Amniotic stem cell (primary cell): ENCODE data around the gene VPS51.
A peak's percentile ranks its signal among the peaks of the same experiment; 100 is the strongest.

Experiments used
- DNase-seq: peaks from one replicate; lab custom pipeline; 2025; lab: John Stamatoyannopoulos, UW

VPS51 gene

DNA sequence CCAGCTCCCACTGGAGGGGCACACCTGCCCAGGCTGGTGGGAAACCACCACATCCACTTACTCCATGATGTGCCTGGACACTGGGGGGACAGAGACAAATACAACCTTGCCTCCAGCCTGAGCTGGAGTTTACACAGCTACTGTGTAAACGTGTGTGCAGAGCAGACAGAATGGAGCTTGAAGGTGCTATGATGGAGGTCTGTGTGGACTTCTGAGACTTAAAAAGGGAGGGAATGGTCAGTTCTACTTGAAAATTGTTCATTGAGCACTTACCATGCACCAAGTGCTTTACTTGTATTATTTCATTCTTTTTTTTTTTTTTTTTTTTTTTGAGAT is 23.4 kb upstream of the VPS51 start:
- no peak for DNase-seq

DNA sequence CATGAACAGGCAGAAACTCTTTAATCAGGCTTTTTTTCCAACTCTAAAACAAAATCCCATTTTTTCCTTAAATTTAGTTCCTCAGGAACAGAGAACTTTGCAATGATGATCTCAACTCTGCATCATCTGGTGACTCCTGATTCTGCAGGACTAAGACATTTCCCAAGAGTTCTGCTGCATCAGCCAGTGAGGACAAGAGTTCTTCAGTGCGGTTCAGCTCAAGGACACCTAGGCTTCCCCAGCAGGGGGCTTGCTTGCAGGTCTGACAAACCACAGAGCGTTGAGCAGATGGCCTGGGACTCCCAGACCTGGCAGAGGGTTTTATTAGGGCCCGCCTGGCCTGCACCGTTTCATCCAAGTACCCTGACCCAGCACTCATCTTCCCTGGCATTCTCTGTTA is 18.6 kb upstream of the VPS51 start:
- no peak for DNase-seq

DNA sequence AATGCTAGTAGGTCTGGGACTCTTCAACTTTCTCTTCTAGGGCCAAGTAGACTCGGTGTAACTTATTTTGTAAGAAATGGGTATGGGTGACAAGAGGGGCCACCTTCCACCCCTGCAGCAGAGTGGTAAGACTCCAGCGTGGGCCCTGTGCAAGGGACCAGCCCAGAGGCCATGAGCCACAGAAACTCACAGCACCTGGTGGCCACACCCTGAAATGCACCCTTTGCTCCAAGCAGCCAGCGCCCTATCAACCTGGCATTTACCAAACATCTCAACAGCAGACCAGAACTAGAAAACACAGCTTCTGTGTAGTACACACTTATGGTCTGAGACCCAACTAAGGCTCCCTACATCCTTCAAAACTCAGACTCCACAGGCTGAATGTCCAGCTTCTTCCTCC is 17.9 kb upstream of the VPS51 start:
- DNase-seq: no peak

GRCh38 chr11:65078786-65079342 is 17.1 kb upstream of the VPS51 start:
- DNase-seq: no peak

- no peak for DNase-seq
Measured at GRCh38 chr11:65083134-65083833, 12.7 kb upstream of the VPS51 start.

- DNase-seq: peak; percentile 89
Measured at GRCh38 chr11:65083834-65084597, 12.0 kb upstream of the VPS51 start, which contains the start of the genes CDCA5 and ZFPL1. Gene CDCA5, minus strand, starts transcription at chr11:65084040. Its CDS starts 62 bp downstream, at chr11:65083978. Gene ZFPL1, plus strand, starts transcription at chr11:65084222. Its CDS starts 477 bp downstream, at chr11:65084699.

GRCh38 chr11:65084598-65085375 is 11.2 kb upstream of the VPS51 start:
- no peak for DNase-seq

GRCh38 chr11:65085446-65085845 is 10.6 kb upstream of the VPS51 start:
- no peak for DNase-seq

- DNase-seq: no peak
Measured at GRCh38 chr11:65086809-65087208, 9.2 kb upstream of the VPS51 start.

GRCh38 chr11:65087216-65087615 is 8.8 kb upstream of the VPS51 start:
- no peak for DNase-seq

- no peak for DNase-seq
Measured at GRCh38 chr11:65087827-65088226, 8.2 kb upstream of the VPS51 start.

DNA sequence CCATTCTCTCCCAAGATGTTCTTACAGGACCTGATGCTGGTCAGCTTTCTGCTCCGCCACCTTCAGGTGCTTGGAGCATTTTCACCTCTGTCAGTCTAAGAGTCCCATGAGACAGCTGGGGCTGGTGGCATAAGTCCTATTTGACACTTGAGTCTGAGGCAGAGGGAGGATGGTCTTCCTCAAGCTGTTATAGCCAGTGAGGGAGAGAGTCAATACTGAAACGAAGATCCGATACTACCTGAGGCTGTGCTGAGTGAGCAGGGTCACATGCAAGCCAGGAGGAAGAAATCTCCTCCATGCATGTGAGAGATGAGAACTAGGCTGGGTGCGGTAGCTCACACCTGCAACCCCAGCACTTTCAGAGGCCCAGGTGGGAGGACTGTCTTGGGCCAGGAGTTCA is 6.4 kb upstream of the VPS51 start:
- no peak for DNase-seq

DNA sequence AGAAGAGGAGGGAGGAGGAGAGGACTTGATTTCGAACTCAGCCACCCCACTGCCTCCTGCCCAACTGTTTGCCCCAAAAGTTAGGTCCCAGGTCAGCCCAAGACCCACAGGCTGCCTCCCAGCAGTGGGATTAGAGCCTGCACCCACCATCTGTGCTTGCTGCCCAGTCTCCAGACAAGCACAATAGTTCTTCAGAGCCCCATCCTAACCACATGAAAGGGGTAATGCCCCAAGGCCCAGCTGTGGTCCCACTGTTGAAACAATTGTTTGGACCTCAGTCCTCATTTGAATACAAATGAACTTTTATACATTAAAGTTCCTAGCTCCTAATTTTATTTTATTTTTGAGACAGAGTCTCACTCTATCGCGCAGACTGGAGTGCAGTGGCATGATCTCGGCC is 5.4 kb upstream of the VPS51 start:
- no peak for DNase-seq

- no peak for DNase-seq
Measured at GRCh38 chr11:65095427-65095826, 587 bp upstream of the VPS51 start.

DNA sequence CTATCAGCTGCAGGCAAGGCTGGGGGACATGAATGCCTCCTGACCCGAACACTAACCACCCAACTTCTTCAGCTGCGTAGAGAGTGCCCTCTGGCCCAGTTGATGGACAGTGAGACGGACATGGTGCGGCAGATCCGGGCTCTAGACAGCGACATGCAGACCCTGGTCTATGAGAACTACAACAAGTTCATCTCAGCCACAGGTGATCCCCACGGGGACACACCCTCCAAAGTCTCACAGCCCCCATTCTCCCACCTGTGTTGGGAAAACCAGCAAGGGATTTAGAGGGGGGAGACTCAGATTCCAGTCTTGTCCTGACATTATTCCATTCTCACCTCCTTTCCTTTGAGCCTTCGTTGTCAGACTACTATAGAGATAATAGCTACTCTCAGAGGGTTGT is 912 bp downstream of the VPS51 start:
- no peak for DNase-seq

DNA sequence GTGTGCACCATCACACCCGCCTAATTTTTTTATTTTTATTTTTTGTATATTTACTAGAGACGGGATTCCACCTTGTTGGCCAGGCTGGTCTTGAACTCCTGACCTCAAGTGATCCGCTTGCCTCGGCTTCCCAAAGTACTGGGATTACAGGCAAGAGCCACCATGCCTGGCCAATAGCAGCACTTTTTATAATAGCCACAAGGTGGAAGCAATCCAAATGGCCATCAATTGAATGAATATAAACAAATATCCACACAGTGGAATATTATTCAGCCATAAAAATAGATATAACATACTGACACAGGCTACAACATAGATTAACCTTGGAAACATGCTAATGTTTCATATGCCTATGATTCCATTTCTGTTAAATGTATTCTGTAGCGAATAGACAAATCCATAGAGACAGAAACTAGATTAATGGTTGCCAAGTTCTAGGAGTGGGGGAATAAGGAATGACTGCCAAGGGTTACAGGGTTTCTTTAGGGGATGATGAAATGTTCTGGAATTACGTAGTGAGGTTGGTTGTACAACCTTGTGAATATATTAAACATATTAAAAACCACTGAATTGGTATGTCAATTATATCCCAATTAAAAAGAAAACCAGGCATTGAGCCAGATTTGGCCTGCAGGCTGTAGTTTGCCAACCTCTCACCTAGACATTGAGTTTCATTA is 4.8 kb downstream of the VPS51 start:
- DNase-seq: no peak

DNA sequence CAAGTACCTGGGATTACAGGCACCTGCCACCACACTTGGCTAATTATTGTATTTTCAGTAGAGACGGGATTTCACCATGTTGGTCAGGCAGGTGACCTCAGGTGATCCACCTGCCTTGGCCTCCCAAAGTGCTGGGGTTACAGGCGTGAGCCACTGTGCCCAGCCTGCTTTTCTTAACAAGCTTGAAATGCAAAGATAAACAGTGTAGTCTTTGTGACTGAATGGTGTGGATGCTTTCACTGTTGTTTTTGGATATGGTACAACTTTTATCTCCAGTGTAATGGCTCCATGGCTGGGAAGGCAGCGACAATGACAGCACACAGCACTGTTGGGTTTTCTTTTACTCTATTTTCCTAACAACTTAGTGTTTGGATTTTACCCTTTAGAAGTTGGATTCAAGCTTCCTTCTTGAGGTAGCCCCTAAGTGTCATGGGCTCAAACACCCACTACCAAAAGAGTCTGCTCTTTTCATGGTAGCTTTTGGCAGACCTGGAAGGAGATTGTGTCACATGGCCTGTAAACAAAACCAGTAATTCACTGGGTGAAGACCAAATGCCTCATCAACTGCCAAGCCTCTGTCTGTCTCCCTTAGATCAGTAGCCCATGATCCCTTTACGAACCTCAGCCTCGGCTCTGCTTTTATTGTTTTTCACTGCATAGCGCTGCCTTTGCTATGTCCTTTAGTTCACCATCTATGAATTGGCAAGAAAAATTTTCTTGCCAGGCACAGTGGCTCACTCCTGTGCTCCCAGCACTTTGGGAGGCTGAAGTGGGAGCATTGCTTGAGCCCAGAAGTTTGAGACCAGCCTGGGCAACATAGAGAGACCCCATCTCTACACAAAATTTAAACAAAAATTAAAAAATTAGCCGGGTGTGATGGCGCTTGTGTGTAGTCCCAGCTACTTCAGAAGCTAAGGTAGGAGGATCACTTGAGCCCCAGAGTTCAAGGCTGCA is 6.4 kb downstream of the VPS51 start:
- no peak for DNase-seq

GRCh38 chr11:65103476-65103875 is 7.5 kb downstream of the VPS51 start:
- DNase-seq: no peak

DNA sequence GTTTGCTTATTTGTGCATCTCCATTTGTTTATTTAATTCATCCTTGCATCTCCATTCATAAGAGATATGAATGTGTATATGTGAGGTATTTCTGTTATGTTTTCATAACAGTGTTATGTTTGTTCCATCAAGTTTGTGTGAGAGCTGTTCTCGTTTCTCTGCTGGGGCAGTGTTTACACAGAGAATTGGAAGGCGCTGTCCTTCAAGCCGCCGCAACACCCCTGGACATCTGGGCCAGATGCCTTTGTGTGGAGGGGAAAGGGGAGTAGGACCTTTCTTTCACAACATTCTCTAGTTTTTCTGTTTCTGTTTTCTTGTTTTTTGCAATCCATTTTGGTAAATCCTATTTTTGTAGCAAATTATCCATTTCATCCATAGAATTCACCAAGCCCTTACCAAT is 8.6 kb downstream of the VPS51 start:
- DNase-seq: no peak

- DNase-seq: no peak
Measured at GRCh38 chr11:65107078-65107477, 11.1 kb downstream of the VPS51 start.
